Tibial nerve (tissue), 4 donors: ENCODE data around the gene EPM2A. TPM values are rescaled to one million over a fixed set of nuclear protein-coding genes. Genes with fewer than 3 reads are reported as not detected.
A peak's percentile ranks its signal among the peaks of the same experiment; 100 is the strongest.

Experiments
- DNase-seq, 2 donors: peaks; one replicate each; pipeline ENCODE4 v3.0.0-alpha.2; 2019; ENCODE audit warnings: low spot score in 2 of 2
- H3K27ac ChIP-seq, 4 donors: fragments of 200-600 bp; sonication (generic) in 3 of 4; one replicate each; pipeline ENCODE4 v1.5.1; 2017 to 2019; ENCODE audit warnings: mild to moderate bottlenecking in 1 of 4
- H3K27me3 ChIP-seq, 2 donors: fragments of 200-600 bp; sonication (generic) in 1 of 2; one replicate each; pipeline versions ENCODE4 v1.5.1 to v1.6.0; 2017 to 2019
- H3K36me3 ChIP-seq, 3 donors: fragments of 200-600 bp; sonication (generic); one replicate each; pipeline ENCODE4 v1.5.1; 2018 to 2019
- H3K4me1 ChIP-seq, 4 donors: fragments of 200-600 bp; sonication (generic) in 3 of 4; one replicate each; pipeline ENCODE4 v1.5.1; 2017 to 2019
- H3K4me3 ChIP-seq, 4 donors: fragments of 200-600 bp; sonication (generic) in 3 of 4; one replicate each; pipeline ENCODE4 v1.5.1; 2017 to 2019; ENCODE audit warnings: mild to moderate bottlenecking in 1 of 4, moderate library complexity in 1 of 4
- H3K9me3 ChIP-seq, 4 donors: fragments of 200-600 bp; sonication (generic) in 3 of 4; one replicate each; pipeline ENCODE4 v1.5.1; 2017 to 2019
- EP300 ChIP-seq, 2 donors: sonication (generic); formaldehyde crosslinking; IDR thresholded peaks; one replicate each; pipeline ENCODE4 v1.6.1; 2017; ENCODE audit warnings: antibody characterized with exemption in 2 of 2, mild to moderate bottlenecking in 1 of 2
- POLR2A ChIP-seq, 2 donors: fragments of 450-650 bp; IDR thresholded peaks; one replicate each; pipeline ENCODE4 v1.6.1; 2017; ENCODE audit warnings: antibody characterized with exemption in 2 of 2, mild to moderate bottlenecking in 2 of 2, moderate library complexity in 2 of 2
- WGBS, 2 donors: methylation state at CpG; one replicate each; pipeline ENCODE4 v1.1.5; 2018; 5-methylcytosine and 5-hydroxymethylcytosine counted together
- total RNA-seq, 4 donors: library from RNA; depleted of rRNA; stranded (reverse); fragments of >200 nt; gene quantifications; one replicate each; pipeline ENCODE4 v1.1.0, GENCODE V29; 2016
- TF ChIP-seq, protein P1 (sequence below), 5 experiments: fragments of 200-600 bp in 3 of 5; fragments of 450-650 bp in 2 of 5; sonication (generic) in 3 of 5; IDR thresholded peaks; one replicate each; pipeline ENCODE4 v1.5.1; 2016 to 2019; ENCODE audit warnings: antibody characterized with exemption in 5 of 5, mild to moderate bottlenecking in 3 of 5, moderate library complexity in 2 of 5

Gene EPM2A
- 10 to 100 TPM; 14.7 to 24.9 (median 20.3) TPM for total RNA-seq

DNA sequence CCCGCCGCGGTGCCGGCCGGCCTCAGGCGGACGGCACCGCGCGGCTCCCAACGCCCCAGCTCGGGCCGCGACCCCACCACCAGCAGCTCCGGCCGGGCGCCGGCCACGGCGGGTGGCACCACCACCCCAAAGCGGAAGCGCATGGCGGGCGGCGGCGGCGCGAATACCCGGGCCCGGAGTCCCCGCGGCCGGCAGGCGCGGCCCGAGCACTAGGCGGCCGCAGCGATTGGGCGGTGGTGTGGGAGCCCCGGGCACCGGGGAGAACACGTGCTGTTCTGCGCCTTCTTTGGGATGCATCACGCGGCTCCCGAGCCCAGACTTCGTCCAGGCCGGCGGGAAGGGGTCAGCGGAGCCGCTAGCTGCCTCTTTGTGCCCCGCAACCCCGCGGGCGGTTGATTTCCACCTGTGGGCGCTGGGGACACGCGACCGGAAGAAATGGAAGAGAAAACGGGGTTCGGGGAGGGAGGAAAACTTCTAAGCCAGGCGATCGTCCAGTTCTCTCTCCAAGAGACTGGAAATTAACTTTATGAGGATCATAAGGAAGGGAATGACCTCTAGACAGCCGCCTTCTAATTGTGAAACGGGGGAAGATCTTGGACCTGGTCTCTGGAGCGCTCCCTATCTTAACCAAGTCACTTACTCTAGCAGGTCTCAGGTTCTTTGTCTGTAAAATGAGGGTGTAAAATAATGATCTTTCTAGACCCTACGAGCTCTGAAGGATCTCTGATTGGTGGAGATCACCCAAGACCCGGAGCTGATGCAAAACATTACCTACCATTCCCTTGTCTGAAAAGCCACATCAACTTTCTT is at the start of gene EPM2A:
Gene EPM2A, minus strand, starts transcription at position 165 of the 810 bp plus-strand sequence. Its CDS starts 22 bp downstream, at position 143.
- no peaks in the 10 kb centered on the region for H3K27me3 ChIP-seq
- TF ChIP-seq POLR2A (IDR thresholded peaks at IDR 0.05) = peak in 1 of 2 donors; percentile 14
- peak in 1 of 2 donors; percentile 68 for TF ChIP-seq EP300 (IDR thresholded peaks at IDR 0.05)
- TF ChIP-seq, protein P1, sequence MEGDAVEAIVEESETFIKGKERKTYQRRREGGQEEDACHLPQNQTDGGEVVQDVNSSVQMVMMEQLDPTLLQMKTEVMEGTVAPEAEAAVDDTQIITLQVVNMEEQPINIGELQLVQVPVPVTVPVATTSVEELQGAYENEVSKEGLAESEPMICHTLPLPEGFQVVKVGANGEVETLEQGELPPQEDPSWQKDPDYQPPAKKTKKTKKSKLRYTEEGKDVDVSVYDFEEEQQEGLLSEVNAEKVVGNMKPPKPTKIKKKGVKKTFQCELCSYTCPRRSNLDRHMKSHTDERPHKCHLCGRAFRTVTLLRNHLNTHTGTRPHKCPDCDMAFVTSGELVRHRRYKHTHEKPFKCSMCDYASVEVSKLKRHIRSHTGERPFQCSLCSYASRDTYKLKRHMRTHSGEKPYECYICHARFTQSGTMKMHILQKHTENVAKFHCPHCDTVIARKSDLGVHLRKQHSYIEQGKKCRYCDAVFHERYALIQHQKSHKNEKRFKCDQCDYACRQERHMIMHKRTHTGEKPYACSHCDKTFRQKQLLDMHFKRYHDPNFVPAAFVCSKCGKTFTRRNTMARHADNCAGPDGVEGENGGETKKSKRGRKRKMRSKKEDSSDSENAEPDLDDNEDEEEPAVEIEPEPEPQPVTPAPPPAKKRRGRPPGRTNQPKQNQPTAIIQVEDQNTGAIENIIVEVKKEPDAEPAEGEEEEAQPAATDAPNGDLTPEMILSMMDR (IDR thresholded peaks at IDR 0.05) = peak in 2 of 5 experiments; percentile 44 to 55
- peak; percentile 52 to 58 for DNase-seq
- no peaks in the 10 kb centered on the region for H3K36me3 ChIP-seq
- WGBS, 2 donors = 0 to 1% methylated on average over 28 to 44 of the region's 69 CpGs
- peak within 1 kb of the TSS; percentile 53 to 96 (median 76) for H3K4me3 ChIP-seq
- H3K4me1 ChIP-seq = peaks cover 0 to 51% (median 10%) of the 10 kb centered on the region in 4 donors
- H3K9me3 ChIP-seq = no peaks in the 10 kb centered on the region
- H3K27ac ChIP-seq = peak within 1 kb of the TSS; percentile 94 to 98 (median 96)

DNA sequence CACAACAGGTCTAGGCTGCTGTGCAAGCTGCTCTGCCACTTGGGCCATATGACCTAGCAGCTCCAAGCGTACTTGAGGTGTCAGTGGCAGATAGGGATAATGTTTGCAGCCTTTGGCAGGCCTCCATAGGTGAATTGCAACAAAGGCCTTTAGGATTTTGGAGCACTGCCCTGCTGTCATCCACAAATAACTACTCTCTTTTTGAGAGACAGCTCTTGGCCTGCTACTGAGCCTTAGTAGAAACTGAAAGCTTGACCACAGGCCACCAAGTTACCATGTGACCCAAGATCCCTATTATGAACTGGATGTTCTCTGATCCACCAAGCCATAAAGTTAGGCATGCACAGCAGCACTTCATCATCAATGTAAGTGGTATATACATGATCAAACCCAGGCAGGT is 49.4 kb upstream of the EPM2A start:
- TF ChIP-seq EP300 (IDR thresholded peaks at IDR 0.05) = no peak
- no peak for TF ChIP-seq POLR2A (IDR thresholded peaks at IDR 0.05)
- TF ChIP-seq, protein P1 (IDR thresholded peaks at IDR 0.05) = no peak
- WGBS, 2 donors = 80 to 100% methylated on average over 1 of the region's 1 CpG

DNA sequence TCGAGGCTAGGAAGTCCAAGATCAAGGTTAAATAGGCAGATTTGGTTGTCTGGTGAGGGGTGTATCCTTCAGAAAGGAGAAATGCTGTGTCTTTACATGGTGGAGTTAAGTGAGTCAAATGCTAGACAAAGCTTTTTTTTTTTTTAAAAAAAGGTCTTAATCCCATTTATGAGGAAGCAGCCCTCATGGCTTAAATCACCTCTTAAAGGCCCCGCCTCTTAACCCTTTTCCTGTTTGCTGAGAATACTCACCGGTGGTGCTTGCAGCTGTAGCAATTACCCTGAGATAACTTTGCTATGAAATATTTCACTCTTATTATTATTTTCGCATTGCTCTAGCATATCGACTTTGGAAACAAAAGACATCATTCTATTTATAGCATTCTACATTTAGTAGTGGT is 48.5 kb upstream of the EPM2A start:
- no peak overlapping the region for H3K4me3 ChIP-seq
- no peaks in the 10 kb centered on the region for H3K4me1 ChIP-seq
- no peak overlapping the region for H3K27ac ChIP-seq
- TF ChIP-seq, protein P1 (IDR thresholded peaks at IDR 0.05) = no peak
- TF ChIP-seq POLR2A (IDR thresholded peaks at IDR 0.05) = no peak
- no peak for TF ChIP-seq EP300 (IDR thresholded peaks at IDR 0.05)
- DNase-seq = no peak
- no peaks in the 10 kb centered on the region for H3K27me3 ChIP-seq
- H3K9me3 ChIP-seq = peaks cover 0 to 37% (median 4%) of the 10 kb centered on the region in 4 donors
- H3K36me3 ChIP-seq = peaks cover 0 to 25% (median 3%) of the 10 kb centered on the region in 3 donors
- 70 to 78% methylated on average over 5 of the region's 5 CpGs for WGBS, 2 donors

More for the DNA sequence above, 49.4 kb upstream of the EPM2A start:
- Histone ChIP-seq H3K9me3 (peaks cover 0 to 30% (median 4%) of the 10 kb centered on the region in 4 donors), H3K27me3 (no peaks in the 10 kb centered on the region), H3K4me1 (no peaks in the 10 kb centered on the region), H3K36me3 (peaks cover 0 to 26% (median 3%) of the 10 kb centered on the region in 3 donors), H3K4me3 (no peak overlapping the region), H3K27ac (no peak overlapping the region)
- DNase-seq = no peak

DNA sequence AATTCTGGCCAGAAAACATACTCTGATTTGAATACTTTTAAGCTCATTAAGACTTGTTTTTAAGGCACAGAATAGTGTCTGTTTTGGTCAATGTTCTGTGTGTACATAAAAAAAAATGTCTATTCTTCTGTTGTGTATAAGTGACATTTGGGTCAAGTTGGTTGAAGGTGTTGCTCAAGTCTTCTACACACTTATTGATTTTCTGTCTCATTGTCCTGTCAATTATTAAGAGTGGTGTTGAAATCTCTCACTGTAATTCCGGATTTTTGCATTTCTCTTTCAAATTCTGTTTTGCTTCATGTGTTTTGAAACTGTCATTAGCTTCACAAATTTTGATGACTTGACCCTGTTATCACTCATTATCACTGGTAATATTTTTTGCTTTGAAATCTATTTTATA is 37.5 kb upstream of the EPM2A start:
- no peak overlapping the region for H3K4me3 ChIP-seq
- no peaks in the 10 kb centered on the region for H3K4me1 ChIP-seq
- TF ChIP-seq, protein P1 (IDR thresholded peaks at IDR 0.05) = no peak
- H3K36me3 ChIP-seq = no peaks in the 10 kb centered on the region
- no peak overlapping the region for H3K27ac ChIP-seq
- no peak for DNase-seq
- 91 to 96% methylated on average over 1 of the region's 1 CpG for WGBS, 2 donors
- H3K27me3 ChIP-seq = no peaks in the 10 kb centered on the region
- peaks cover 0 to 42% (median 4%) of the 10 kb centered on the region in 4 donors for H3K9me3 ChIP-seq

DNA sequence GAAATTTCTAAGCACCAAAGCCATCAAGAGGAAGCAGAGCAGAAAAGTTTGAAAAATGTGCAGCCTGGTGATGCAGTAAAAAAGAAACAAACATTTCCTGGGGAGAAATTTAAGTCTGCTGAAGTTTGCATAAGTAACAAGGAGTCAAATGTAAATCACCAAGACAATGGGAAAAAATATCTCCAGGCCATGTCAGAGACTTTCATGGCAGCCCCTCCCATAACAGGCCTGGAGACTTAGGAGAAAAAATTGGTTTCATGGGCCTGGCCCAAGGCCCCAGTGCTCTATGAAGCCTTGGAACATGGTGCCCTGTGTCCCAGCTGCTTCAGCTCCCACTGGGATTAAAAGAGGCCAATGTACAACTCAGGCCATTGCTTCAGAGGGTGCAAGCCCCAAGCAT is 30.1 kb upstream of the EPM2A start:
- Histone ChIP-seq H3K27ac (no peak overlapping the region), H3K9me3 (peaks cover 0 to 4% (median 0%) of the 10 kb centered on the region in 4 donors), H3K27me3 (no peaks in the 10 kb centered on the region), H3K4me1 (no peaks in the 10 kb centered on the region), H3K4me3 (no peak overlapping the region), H3K36me3 (no peaks in the 10 kb centered on the region)
- TF ChIP-seq, protein P1 (IDR thresholded peaks at IDR 0.05) = no peak
- TF ChIP-seq EP300 (IDR thresholded peaks at IDR 0.05) = no peak
- TF ChIP-seq POLR2A (IDR thresholded peaks at IDR 0.05) = no peak
- DNase-seq = no peak
